ENCODE measurements around the gene CCDC141. TPM values are rescaled to one million over a fixed set of nuclear protein-coding genes. Genes with fewer than 3 reads are reported as not detected.

Gene CCDC141
- total RNA-seq, 2 donors from 2014 or later = 1.2 to 3.9 TPM

- DNase-seq (no peak), ATAC-seq (no peak)
- intact Hi-C loops (cut with DNase I, micrococcal nuclease) = no loop called here
These were observed 225.8 kb downstream of the CCDC141 start for GRCh38 chr2:178824181-178824580.

DNA sequence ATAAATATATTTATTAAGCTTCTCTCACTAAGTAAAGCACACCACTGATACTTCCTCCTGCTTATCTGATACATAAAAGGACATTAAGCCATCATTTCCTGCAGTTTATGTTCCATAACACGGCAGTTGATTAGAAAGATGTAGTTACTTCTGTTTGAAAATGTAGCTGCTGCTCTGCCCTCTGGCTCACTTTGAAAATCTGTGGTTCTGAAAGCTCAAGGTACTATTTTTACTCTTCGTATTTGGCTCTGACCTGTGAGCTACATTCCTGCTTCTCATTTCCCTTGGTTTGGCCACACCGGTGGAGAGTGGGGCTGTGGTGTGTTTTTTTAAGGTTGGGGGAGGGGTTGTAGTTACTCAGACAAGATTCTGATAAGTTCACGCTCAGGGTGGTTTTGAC is 229.9 kb downstream of the CCDC141 start:
- ATAC-seq (no peak), DNase-seq (no peak)
- intact Hi-C loops (cut with DNase I, micrococcal nuclease) = no loop called here

GRCh38 chr2:178819147-178819875 is 230.6 kb downstream of the CCDC141 start:
- ATAC-seq (no peak), DNase-seq (no peak)
- intact Hi-C loops (cut with DNase I, micrococcal nuclease) = no loop called here

DNA sequence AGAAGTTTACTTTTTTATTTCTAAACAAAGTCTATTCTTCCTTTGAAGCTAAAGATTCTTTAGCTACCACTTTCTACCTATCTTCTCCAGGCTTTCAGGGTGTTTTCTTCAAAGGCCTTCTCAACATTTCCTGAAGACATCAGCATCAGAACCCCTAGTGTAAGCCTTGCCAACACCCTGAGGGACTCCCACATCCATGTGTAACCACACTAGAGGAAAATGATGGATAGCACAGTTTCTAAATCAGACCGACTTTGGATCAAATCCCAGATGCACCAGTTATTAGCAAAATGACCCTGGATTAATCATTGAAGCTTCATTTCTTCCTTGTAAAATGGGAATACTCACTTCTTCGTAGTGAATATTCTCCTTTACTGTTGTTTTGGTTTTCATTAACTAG is 238.0 kb downstream of the CCDC141 start:
- ATAC-seq (no peak), DNase-seq (no peak)
- intact Hi-C loops (cut with DNase I, micrococcal nuclease) = no loop called here

DNA sequence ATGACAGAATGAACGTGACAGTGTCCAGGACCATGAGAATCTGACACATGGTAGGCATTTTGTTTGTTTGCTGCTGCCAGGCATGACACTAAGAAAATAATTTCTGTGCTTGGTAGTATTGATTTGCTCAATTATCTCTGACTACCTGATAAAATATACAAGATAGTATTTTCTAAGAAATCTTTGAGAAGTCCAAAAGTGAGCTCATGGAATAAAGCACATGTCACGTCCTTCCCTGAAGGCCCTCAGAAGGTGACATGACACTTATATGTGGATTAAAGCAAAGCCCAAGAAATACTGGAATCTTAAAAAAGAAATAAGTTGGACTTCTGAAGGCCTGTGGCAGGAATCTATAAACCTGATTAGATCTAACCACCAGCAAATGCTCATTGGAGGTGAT is 238.9 kb downstream of the CCDC141 start:
- intact Hi-C loops (cut with DNase I, micrococcal nuclease) = no loop called here
- no peak for DNase-seq
- no peak for ATAC-seq

- intact Hi-C loops (cut with DNase I, micrococcal nuclease) = no loop called here
- no peak for DNase-seq
- ATAC-seq = no peak
These were observed 239.5 kb downstream of the CCDC141 start for GRCh38 chr2:178810422-178810821.

DNA sequence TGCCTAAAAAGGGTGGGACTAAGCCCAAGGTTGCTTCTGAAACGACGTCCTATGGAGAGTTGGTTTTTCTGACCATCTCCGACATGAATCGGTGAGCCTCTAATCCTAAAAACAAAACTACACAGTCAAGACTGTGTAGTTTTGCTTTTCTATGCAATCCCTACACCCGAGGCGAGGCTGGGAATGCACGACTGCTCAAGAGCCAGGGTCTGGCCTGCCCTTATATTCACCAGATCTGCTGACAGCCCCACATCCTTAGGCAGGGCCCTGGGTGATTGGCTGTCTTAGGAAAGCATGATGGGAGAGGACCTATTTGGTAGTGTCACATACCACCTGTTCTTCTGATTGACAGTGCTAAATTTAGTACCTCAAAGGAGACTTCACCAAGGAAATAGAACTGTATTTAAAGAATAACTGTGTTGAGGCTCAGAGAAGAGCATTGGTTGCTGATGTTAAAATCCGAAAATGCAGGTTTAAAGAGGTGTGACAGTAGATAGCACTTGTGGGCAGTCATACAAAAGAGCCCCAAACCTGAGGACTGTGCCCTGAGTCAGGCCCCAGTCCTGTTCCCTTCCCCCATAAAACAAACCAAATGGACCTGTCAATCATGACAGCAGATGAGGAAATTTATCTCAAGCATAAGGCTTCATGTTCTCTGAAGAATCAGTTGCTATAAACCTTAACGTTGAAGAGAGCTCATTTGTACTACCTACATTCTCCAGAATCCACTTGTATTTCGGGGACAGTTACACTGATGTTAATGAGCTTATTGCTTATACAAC is 242.5 kb downstream of the CCDC141 start, which contains the start of gene TTN:
TSS of gene TTN (minus strand) at position 197 of the 782 bp plus-strand sequence. CDS start 2,781 bp downstream, outside the sequence.
- ATAC-seq = no peak
- intact Hi-C loops (cut with DNase I, micrococcal nuclease) = loop anchor here in 1 of 2 donors (10.0 kb wide), 1 partner anchor 107 kb away; no protein-coding TSS in a partner anchor
- DNase-seq = no peak

GRCh38 chr2:178806543-178806942 is 243.4 kb downstream of the CCDC141 start:
- no peak for ATAC-seq
- intact Hi-C loops (cut with DNase I, micrococcal nuclease) = loop anchor here in 1 of 2 donors (10.0 kb wide), 1 partner anchor 108 kb away; no protein-coding TSS in a partner anchor
- DNase-seq = no peak

GRCh38 chr2:178805457-178805856 is 244.5 kb downstream of the CCDC141 start:
- intact Hi-C loops (cut with DNase I, micrococcal nuclease) = loop anchor here in 1 of 2 donors (10.0 kb wide), 1 partner anchor 109 kb away; no protein-coding TSS in a partner anchor
- DNase-seq (no peak), ATAC-seq (no peak)

DNA sequence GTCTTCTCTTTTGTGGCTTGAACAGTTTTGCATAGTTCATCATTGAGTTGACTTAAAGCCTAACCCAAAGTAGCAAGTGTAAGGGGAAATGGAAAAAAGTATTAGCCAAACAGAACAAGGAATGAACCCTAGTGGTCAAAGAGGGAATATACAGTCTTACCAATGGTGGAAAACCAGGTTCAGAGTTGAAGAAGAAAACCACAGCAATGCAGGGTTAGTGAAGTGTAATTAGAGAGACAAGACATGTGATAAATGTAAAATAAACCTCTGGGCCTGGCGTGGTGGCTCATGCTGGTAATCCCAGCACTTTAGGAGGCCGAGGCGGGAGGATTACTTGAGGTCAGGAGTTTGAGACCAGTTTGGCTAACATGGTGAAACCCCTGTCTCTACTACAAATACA is 245.1 kb downstream of the CCDC141 start:
- DNase-seq = no peak
- ATAC-seq = no peak
- intact Hi-C loops (cut with DNase I, micrococcal nuclease) = loop anchor here in 1 of 2 donors (10.0 kb wide), 1 partner anchor 110 kb away; no protein-coding TSS in a partner anchor

DNA sequence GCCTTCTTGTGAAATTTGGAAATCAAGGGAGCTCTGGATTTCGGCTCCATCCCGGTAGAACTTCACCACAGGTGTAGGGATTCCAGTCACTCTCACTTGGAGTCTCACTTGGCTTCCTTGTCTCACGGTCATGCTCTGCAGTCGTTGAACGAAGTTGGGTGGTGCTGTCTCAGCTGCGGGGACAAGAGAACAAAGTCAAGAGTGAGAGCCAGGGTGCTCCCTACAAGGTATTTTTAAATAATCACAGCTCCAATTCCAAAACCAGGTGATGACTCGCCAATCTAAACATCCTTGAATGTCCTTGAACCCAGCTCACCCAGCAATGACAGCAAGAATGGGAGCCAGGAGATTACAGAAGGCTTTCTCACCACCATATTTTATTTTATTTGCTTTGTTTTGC is 249.4 kb downstream of the CCDC141 start:
- DNase-seq (no peak), ATAC-seq (no peak)
- intact Hi-C loops (cut with DNase I, micrococcal nuclease) = loop anchor here in 1 of 2 donors (10.0 kb wide), 1 partner anchor 114 kb away; no protein-coding TSS in a partner anchor

DNA sequence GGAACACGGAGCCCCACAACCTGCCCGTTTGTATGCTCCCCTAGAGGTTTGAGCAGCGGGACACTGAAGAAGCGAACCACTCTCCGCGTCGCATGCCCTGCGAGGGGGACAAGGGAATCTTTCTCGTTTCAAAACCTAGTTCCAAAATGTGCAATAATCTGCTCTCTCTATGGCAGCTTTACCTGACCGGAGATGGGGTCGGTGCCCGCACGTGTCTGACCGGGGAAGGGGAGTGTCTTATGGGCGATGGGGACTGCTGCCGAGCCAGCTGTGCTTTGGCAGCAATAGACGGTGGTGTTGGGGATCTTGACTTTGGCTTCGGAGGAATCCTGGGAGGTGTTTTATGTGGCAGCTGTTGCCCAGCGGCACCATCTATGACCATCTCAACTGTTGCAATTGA is 250.6 kb downstream of the CCDC141 start:
- ATAC-seq = no peak
- intact Hi-C loops (cut with DNase I, micrococcal nuclease) = loop anchor here in 1 of 2 donors (5.0 kb wide), 1 partner anchor 113 kb away; no protein-coding TSS in a partner anchor
- no peak for DNase-seq

GRCh38 chr2:178796079-178796677 is 253.8 kb downstream of the CCDC141 start:
- DNase-seq (no peak), ATAC-seq (no peak)
- intact Hi-C loops (cut with DNase I, micrococcal nuclease) = loop anchor here in 1 of 2 donors (5.0 kb wide), 1 partner anchor 116 kb away; no protein-coding TSS in a partner anchor

- ATAC-seq (no peak), DNase-seq (no peak)
- intact Hi-C loops (cut with DNase I, micrococcal nuclease) = no loop called here
These were observed 262.0 kb downstream of the CCDC141 start for GRCh38 chr2:178787934-178788333.

- intact Hi-C loops (cut with DNase I, micrococcal nuclease) = no loop called here
- ATAC-seq (no peak), DNase-seq (no peak)
These were observed 262.8 kb downstream of the CCDC141 start for GRCh38 chr2:178787155-178787554.

GRCh38 chr2:178783889-178784288 is 266.0 kb downstream of the CCDC141 start:
- DNase-seq (no peak), ATAC-seq (no peak)
- intact Hi-C loops (cut with DNase I, micrococcal nuclease) = no loop called here

- intact Hi-C loops (cut with DNase I, micrococcal nuclease) = no loop called here
- DNase-seq = no peak
- ATAC-seq = no peak
These were observed 267.7 kb downstream of the CCDC141 start for GRCh38 chr2:178782236-178782635.
